PC-9 (cell line): ENCODE measurements around the gene CEP162.

ENCODE experiments used
- EZH2 ChIP-seq: fragments of 200-600 bp; sonication (generic); IDR thresholded peaks from 2 replicates; pipeline ENCODE4 v1.8.0; 2017; ENCODE audit warnings: antibody characterized with exemption, low read depth
- TF ChIP-seq, protein P1 (sequence below): fragments of 200-600 bp; sonication (generic); conservative IDR thresholded peaks from 2 replicates; pipeline ENCODE4 v1.6.1; 2017; ENCODE audit warnings: mixed run types, antibody characterized with exemption, mild to moderate bottlenecking, moderate library complexity

DNA sequence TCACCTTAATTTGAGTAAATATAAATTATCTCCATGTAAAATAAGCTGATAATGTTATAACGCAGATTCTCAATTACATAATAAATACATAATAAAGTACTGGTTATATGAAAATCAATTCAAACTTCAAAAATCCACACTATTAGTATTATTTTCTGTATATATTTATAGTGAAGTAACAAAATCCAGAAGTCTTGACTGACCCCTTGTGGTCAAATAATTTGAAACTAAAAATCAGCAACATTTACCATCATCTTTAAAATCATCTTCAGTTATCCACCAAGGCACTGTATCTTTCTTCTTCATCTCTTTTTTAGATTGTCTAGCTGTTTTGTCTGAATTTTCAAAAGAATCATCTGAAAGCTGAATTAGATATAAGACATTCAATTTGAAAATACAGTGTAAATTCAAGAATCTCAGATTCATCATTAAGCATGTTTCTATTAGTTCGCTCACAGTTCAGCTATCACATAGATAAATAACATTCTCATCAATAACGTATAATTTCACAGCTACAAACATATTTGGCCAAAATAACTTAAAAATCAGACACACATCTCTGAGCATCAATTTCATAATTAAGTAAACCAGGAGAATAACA lies 6.5 kb downstream of the CEP162 start:
- TF ChIP-seq, protein P1, sequence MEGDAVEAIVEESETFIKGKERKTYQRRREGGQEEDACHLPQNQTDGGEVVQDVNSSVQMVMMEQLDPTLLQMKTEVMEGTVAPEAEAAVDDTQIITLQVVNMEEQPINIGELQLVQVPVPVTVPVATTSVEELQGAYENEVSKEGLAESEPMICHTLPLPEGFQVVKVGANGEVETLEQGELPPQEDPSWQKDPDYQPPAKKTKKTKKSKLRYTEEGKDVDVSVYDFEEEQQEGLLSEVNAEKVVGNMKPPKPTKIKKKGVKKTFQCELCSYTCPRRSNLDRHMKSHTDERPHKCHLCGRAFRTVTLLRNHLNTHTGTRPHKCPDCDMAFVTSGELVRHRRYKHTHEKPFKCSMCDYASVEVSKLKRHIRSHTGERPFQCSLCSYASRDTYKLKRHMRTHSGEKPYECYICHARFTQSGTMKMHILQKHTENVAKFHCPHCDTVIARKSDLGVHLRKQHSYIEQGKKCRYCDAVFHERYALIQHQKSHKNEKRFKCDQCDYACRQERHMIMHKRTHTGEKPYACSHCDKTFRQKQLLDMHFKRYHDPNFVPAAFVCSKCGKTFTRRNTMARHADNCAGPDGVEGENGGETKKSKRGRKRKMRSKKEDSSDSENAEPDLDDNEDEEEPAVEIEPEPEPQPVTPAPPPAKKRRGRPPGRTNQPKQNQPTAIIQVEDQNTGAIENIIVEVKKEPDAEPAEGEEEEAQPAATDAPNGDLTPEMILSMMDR, result peak; percentile 76
- TF ChIP-seq EZH2, result no peak
